Progenitor cell of endocrine pancreas (in vitro differentiated cells): Measurements from ENCODE around the gene SIAH2. TPM values are rescaled to one million over a fixed set of nuclear protein-coding genes. Genes with fewer than 3 reads are reported as not detected.

ENCODE experiments used
- DNase-seq: peaks from one replicate; pipeline ENCODE4 v3.0.0; 2021; ENCODE audit warnings: low spot score; ENCODE audit not compliant: unreplicated experiment
- H3K27ac Mint-ChIP-seq: 2 replicates; pipeline ENCODE4 v1.8.0; 2021; ENCODE audit warnings: mild to moderate bottlenecking, moderate library complexity, mixed read lengths
- H3K27me3 Mint-ChIP-seq: 2 replicates; pipeline ENCODE4 v1.8.0; 2021; ENCODE audit warnings: mixed read lengths
- H3K36me3 Mint-ChIP-seq: 2 replicates; pipeline ENCODE4 v1.8.0; 2022; ENCODE audit warnings: mixed read lengths; ENCODE audit not compliant: insufficient read depth
- H3K4me1 Mint-ChIP-seq: 2 replicates; pipeline ENCODE4 v1.8.0; 2021; ENCODE audit warnings: low read depth, mixed read lengths
- H3K4me3 Mint-ChIP-seq: 2 replicates; pipeline ENCODE4 v1.8.0; 2021; ENCODE audit warnings: low read depth, mild to moderate bottlenecking, moderate library complexity, mixed read lengths
- H3K9me3 Mint-ChIP-seq: 2 replicates; pipeline ENCODE4 v1.8.0; 2021; ENCODE audit warnings: low read depth, mixed read lengths
- CTCF ChIP-seq: fragments of 200-600 bp; sonication (generic); IDR thresholded peaks from one replicate; pipeline ENCODE4 v1.5.0; 2021; ENCODE audit warnings: antibody characterized with exemption, mild to moderate bottlenecking; ENCODE audit not compliant: unreplicated experiment
- total RNA-seq: library from RNA; stranded (reverse); gene quantifications from 2 replicates; pipeline ENCODE4 v1.2.1, GENCODE V29; 2021

The SIAH2 gene
- total RNA-seq, 1 donor from 2014 or later = 17.9 TPM

GRCh38 chr3:150744041-150744918 is 18.7 kb downstream of the SIAH2 start:
- Mint-ChIP-seq H3K27ac (peak overlapping the region; percentile 56), H3K36me3 (peaks cover 6% of the 10 kb centered on the region), H3K4me3 (no peak overlapping the region), H3K27me3 (no peaks in the 10 kb centered on the region), H3K4me1 (peaks cover 20% of the 10 kb centered on the region), H3K9me3 (no peaks in the 10 kb centered on the region)
- no peak for DNase-seq
- TF ChIP-seq CTCF = no peak

- H3K4me3 Mint-ChIP-seq = no peak overlapping the region
- no peak for TF ChIP-seq CTCF
- no peaks in the 10 kb centered on the region for H3K27me3 Mint-ChIP-seq
- H3K4me1 Mint-ChIP-seq = peaks cover 14% of the 10 kb centered on the region
- no peak for DNase-seq
- peaks cover 6% of the 10 kb centered on the region for H3K36me3 Mint-ChIP-seq
- no peaks in the 10 kb centered on the region for H3K9me3 Mint-ChIP-seq
- no peak overlapping the region for H3K27ac Mint-ChIP-seq
These were observed 19.5 kb downstream of the SIAH2 start for GRCh38 chr3:150743508-150743907.

- TF ChIP-seq CTCF = no peak
- Mint-ChIP-seq H3K36me3 (peaks cover 6% of the 10 kb centered on the region), H3K27ac (no peak overlapping the region), H3K4me3 (no peak overlapping the region), H3K9me3 (no peaks in the 10 kb centered on the region), H3K4me1 (peaks cover 10% of the 10 kb centered on the region), H3K27me3 (no peaks in the 10 kb centered on the region)
- DNase-seq = no peak
These were observed 20.3 kb downstream of the SIAH2 start for GRCh38 chr3:150742679-150743078.

- Mint-ChIP-seq H3K27ac (no peak overlapping the region), H3K27me3 (no peaks in the 10 kb centered on the region), H3K4me1 (peaks cover 7% of the 10 kb centered on the region), H3K4me3 (no peak overlapping the region), H3K36me3 (peaks cover 6% of the 10 kb centered on the region), H3K9me3 (no peaks in the 10 kb centered on the region)
- no peak for TF ChIP-seq CTCF
- DNase-seq = no peak
These were observed 20.8 kb downstream of the SIAH2 start for GRCh38 chr3:150742141-150742523.

- H3K4me1 Mint-ChIP-seq = peaks cover 2% of the 10 kb centered on the region
- no peak for TF ChIP-seq CTCF
- no peaks in the 10 kb centered on the region for H3K27me3 Mint-ChIP-seq
- DNase-seq = no peak
- no peak overlapping the region for H3K4me3 Mint-ChIP-seq
- H3K27ac Mint-ChIP-seq = no peak overlapping the region
- H3K36me3 Mint-ChIP-seq = peaks cover 6% of the 10 kb centered on the region
- no peaks in the 10 kb centered on the region for H3K9me3 Mint-ChIP-seq
These were observed 21.4 kb downstream of the SIAH2 start for GRCh38 chr3:150741497-150742140.
